Measurements from ENCODE around the gene FOSL1.

Gene FOSL1

GRCh38 chr11:65932558-65932919, 32.4 kb upstream of the FOSL1 start:
- peak; percentile 35 for DNase-seq (ENCODE audit: low read depth)
- no peak overlapping the region for H3K4me3 ChIP-seq (ENCODE audit: low read depth, low read length)
- TF ChIP-seq MAX (IDR thresholded peaks at IDR 0.05; ENCODE audit: low read depth, low read length), result no peak
- TF ChIP-seq CTCF (IDR thresholded peaks at IDR 0.05; ENCODE audit: low read depth, low read length), result no peak
- TF ChIP-seq POLR2A (IDR thresholded peaks at IDR 0.05; ENCODE audit: extremely low read depth, insufficient read length), result no peak
- no peak for TF ChIP-seq MYC (IDR thresholded peaks at IDR 0.05; ENCODE audit: low read depth, low read length)

GRCh38 chr11:65931773-65932557, 31.8 kb upstream of the FOSL1 start:
- no peak for DNase-seq (ENCODE audit: low read depth)
- TF ChIP-seq MYC (IDR thresholded peaks at IDR 0.05; ENCODE audit: low read depth, low read length) (no peak), POLR2A (IDR thresholded peaks at IDR 0.05; ENCODE audit: extremely low read depth, insufficient read length) (no peak), MAX (IDR thresholded peaks at IDR 0.05; ENCODE audit: low read depth, low read length) (no peak), CTCF (IDR thresholded peaks at IDR 0.05; ENCODE audit: low read depth, low read length) (no peak)
- H3K4me3 ChIP-seq (ENCODE audit: low read depth, low read length), result no peak overlapping the region

GRCh38 chr11:65928667-65929066, 28.5 kb upstream of the FOSL1 start:
- TF ChIP-seq CTCF (IDR thresholded peaks at IDR 0.05; ENCODE audit: low read depth, low read length), result no peak
- no peak for TF ChIP-seq POLR2A (IDR thresholded peaks at IDR 0.05; ENCODE audit: extremely low read depth, insufficient read length)
- TF ChIP-seq MYC (IDR thresholded peaks at IDR 0.05; ENCODE audit: low read depth, low read length), result no peak
- no peak for TF ChIP-seq MAX (IDR thresholded peaks at IDR 0.05; ENCODE audit: low read depth, low read length)
- no peak overlapping the region for H3K4me3 ChIP-seq (ENCODE audit: low read depth, low read length)

GRCh38 chr11:65927904-65928397, 27.8 kb upstream of the FOSL1 start:
- no peak for TF ChIP-seq MYC (IDR thresholded peaks at IDR 0.05; ENCODE audit: low read depth, low read length)
- no peak for TF ChIP-seq POLR2A (IDR thresholded peaks at IDR 0.05; ENCODE audit: extremely low read depth, insufficient read length)
- TF ChIP-seq MAX (IDR thresholded peaks at IDR 0.05; ENCODE audit: low read depth, low read length), result no peak
- TF ChIP-seq CTCF (IDR thresholded peaks at IDR 0.05; ENCODE audit: low read depth, low read length), result no peak
- no peak overlapping the region for H3K4me3 ChIP-seq (ENCODE audit: low read depth, low read length)
- peak; percentile 50 for DNase-seq (ENCODE audit: low read depth)

More at GRCh38 chr11:65928667-65929066, 28.5 kb upstream of the FOSL1 start:
- no peak for DNase-seq (ENCODE audit: low read depth)

GRCh38 chr11:65925397-65925796, 25.2 kb upstream of the FOSL1 start:
- no peak overlapping the region for H3K4me3 ChIP-seq (ENCODE audit: low read depth, low read length)
- TF ChIP-seq CTCF (IDR thresholded peaks at IDR 0.05; ENCODE audit: low read depth, low read length) (no peak), MAX (IDR thresholded peaks at IDR 0.05; ENCODE audit: low read depth, low read length) (no peak)
- DNase-seq (ENCODE audit: low read depth), result no peak
